GM12878 (cell line): ENCODE results near the gene INHBE. TPM values are rescaled to one million over a fixed set of nuclear protein-coding genes. Genes with fewer than 3 reads are reported as not detected.

Source experiments
- ATF3 ChIP-seq: IDR thresholded peaks from 2 replicates; pipeline ENCODE4 v1.6.1; 2011; ENCODE audit warnings: low read depth, mild to moderate bottlenecking, low read length, moderate library complexity, borderline replicate concordance; ENCODE audit errors: extremely low read depth
- BCLAF1 ChIP-seq: fragments of 450-650 bp; IDR thresholded peaks from 2 replicates; pipeline ENCODE4 v1.6.1; 2017; ENCODE audit warnings: antibody characterized with exemption, mild to moderate bottlenecking, moderate library complexity
- CREB1 ChIP-seq: IDR thresholded peaks from 2 replicates; pipeline ENCODE4 v1.6.1; 2012; ENCODE audit warnings: low read depth, mild to moderate bottlenecking, inconsistent platforms
- DPF2 ChIP-seq: fragments of 450-650 bp; IDR thresholded peaks from 2 replicates; pipeline ENCODE4 v1.6.1; 2017; ENCODE audit warnings: mild to moderate bottlenecking
- EP300 ChIP-seq, 2 experiments: fragments of 150-350 bp in 1 of 2; IDR thresholded peaks; 2 replicates each; pipeline ENCODE4 v1.6.1; 2011 to 2012; ENCODE audit warnings: low read depth in 2 of 2, low read length in 2 of 2, borderline replicate concordance in 1 of 2, improper control_type of control experiment in 1 of 2, inconsistent platforms in 1 of 2; ENCODE audit not compliant: control insufficient read depth in 1 of 2
- ETV6 ChIP-seq, 2 experiments: fragments of 450-650 bp in 1 of 2; IDR thresholded peaks in 1 of 2; conservative IDR thresholded peaks in 1 of 2; 2 replicates each; pipeline ENCODE4 v1.6.1; 2014; ENCODE audit warnings: antibody characterized with exemption in 1 of 2, borderline replicate concordance in 1 of 2, low read depth in 1 of 2, mild to moderate bottlenecking in 1 of 2, moderate library complexity in 1 of 2
- EZH2 ChIP-seq: IDR thresholded peaks from 2 replicates; pipeline ENCODE4 v1.6.1; 2012; ENCODE audit warnings: low read depth, mild to moderate bottlenecking, control low read depth, inconsistent platforms, low read length, borderline replicate concordance; ENCODE audit not compliant: control insufficient read depth
- FOS ChIP-seq: IDR thresholded peaks from 3 replicates; pipeline ENCODE4 v1.6.1; 2011; ENCODE audit warnings: borderline replicate concordance; ENCODE audit not compliant: insufficient read length; ENCODE audit errors: extremely low read depth
- FOXK2 ChIP-seq: fragments of 450-650 bp; IDR thresholded peaks from 2 replicates; pipeline ENCODE4 v1.6.1; 2017; ENCODE audit warnings: mild to moderate bottlenecking, moderate library complexity
- HDAC6 ChIP-seq: fragments of 200-600 bp; sonication (generic); IDR thresholded peaks from one replicate; pipeline ENCODE4 v1.8.0; 2017; ENCODE audit warnings: antibody characterized with exemption; ENCODE audit not compliant: unreplicated experiment
- HDGF ChIP-seq: fragments of 450-650 bp; IDR thresholded peaks from 2 replicates; pipeline ENCODE4 v1.6.1; 2016; ENCODE audit warnings: antibody characterized with exemption
- MLLT1 ChIP-seq: fragments of 450-650 bp; IDR thresholded peaks from 2 replicates; pipeline ENCODE4 v1.6.1; 2016; ENCODE audit warnings: mild to moderate bottlenecking
- NFYA ChIP-seq: IDR thresholded peaks from 2 replicates; pipeline ENCODE4 v1.6.1; 2011; ENCODE audit warnings: low read depth, mild to moderate bottlenecking, low read length, improper control_type of control experiment, borderline replicate concordance
- NR2C1 ChIP-seq: fragments of 450-650 bp; IDR thresholded peaks from 2 replicates; pipeline ENCODE4 v1.6.1; 2017; ENCODE audit warnings: antibody characterized with exemption, mild to moderate bottlenecking, moderate library complexity
- PML ChIP-seq: IDR thresholded peaks from 2 replicates; pipeline ENCODE4 v1.6.1; 2012; ENCODE audit warnings: low read length, inconsistent platforms
- RELB ChIP-seq: fragments of 450-650 bp; IDR thresholded peaks from 2 replicates; pipeline ENCODE4 v1.6.1; 2017; ENCODE audit warnings: low read depth, mild to moderate bottlenecking, moderate library complexity
- SKIL ChIP-seq: fragments of 450-650 bp; IDR thresholded peaks from 2 replicates; pipeline ENCODE4 v1.6.1; 2017; ENCODE audit warnings: mild to moderate bottlenecking, low read depth, inconsistent platforms; ENCODE audit not compliant: poor library complexity, severe bottlenecking
- ZNF207 ChIP-seq: fragments of 450-650 bp; IDR thresholded peaks from 2 replicates; pipeline ENCODE4 v1.6.1; 2014; ENCODE audit warnings: antibody characterized with exemption, mild to moderate bottlenecking, borderline replicate concordance
- ZNF384 ChIP-seq: IDR thresholded peaks from 2 replicates; pipeline ENCODE4 v1.6.1; 2012; ENCODE audit warnings: low read depth, mild to moderate bottlenecking, low read length, improper control_type of control experiment, borderline replicate concordance
- ZZZ3 ChIP-seq: IDR thresholded peaks from 2 replicates; pipeline ENCODE4 v1.6.1; 2011; ENCODE audit warnings: low read depth; ENCODE audit not compliant: control insufficient read depth, insufficient read length
- polyA plus RNA-seq, 11 experiments: library from polyadenylated mRNA; depleted of rRNA in 4 of 11; unstranded in 6 of 11; stranded (reverse) in 5 of 11; fragments of >200 nt; fragmentation: Nextera tagmentation in 4 of 11; fragmentation: Illumina TruSeq in 1 of 11; extraction: Ambion mirVana in 4 of 11; extraction: Trizol in 1 of 11; gene quantifications; 1 replicate in 1 of 11; 2 replicates in 10 of 11; pipeline versions ENCODE4 v1.2.1 to v1.2.3, GENCODE V29; 2011 to 2016; ENCODE audit warnings: inconsistent platforms in 2 of 11, missing spikeins in 2 of 11, low read depth in 1 of 11
- total RNA-seq, 4 experiments: library from RNA; depleted of rRNA in 3 of 4; stranded (reverse); fragments of >200 nt in 3 of 4; fragmentation: Illumina TruSeq in 1 of 4; extraction: Trizol in 1 of 4; gene quantifications; 2 replicates each; pipeline versions ENCODE4 v1.2.1 to v1.2.3, GENCODE V29; 2013 to 2021

INHBE gene
- total and polyA plus RNA-seq, 10 of the 15 experiments (the other 5 are each of a cell fraction or from before 2014, with no cell fraction given) = 0.09 to 2.5 (median 0.37) TPM

GRCh38 chr12:57430112-57430930 is 24.8 kb upstream of the INHBE start (continued):
- no peak for TF ChIP-seq SKIL
- TF ChIP-seq FOXK2 = no peak
- no peak for TF ChIP-seq DPF2
- TF ChIP-seq ZNF207 = no peak
- TF ChIP-seq HDAC6 = no peak
- 0 out of 2 replicates have a peak, but pooled peaks have one; percentile 25 for TF ChIP-seq RELB
- TF ChIP-seq EZH2 = no peak
- no peak for TF ChIP-seq ZNF384
- no peak for TF ChIP-seq NFYA
- no peak for TF ChIP-seq HDGF
- no peak for TF ChIP-seq PML
- no peak for TF ChIP-seq CREB1
- no peak for TF ChIP-seq ATF3
- no peak for TF ChIP-seq FOS
- TF ChIP-seq BCLAF1 = no peak
- no peak for TF ChIP-seq EP300 (IDR thresholded peaks at IDR 0.05; ENCODE audit: borderline replicate concordance in 1 of 2, control insufficient read depth in 1 of 2, low read depth in 2 of 2, low read length in 2 of 2)
- TF ChIP-seq ZZZ3 = no peak
- TF ChIP-seq ETV6 (conservative IDR thresholded peaks at IDR 0.05 in 1 of 2, IDR thresholded peaks at IDR 0.05 in 1 of 2; ENCODE audit: borderline replicate concordance in 1 of 2, low read depth in 1 of 2) = no peak
- TF ChIP-seq NR2C1 = no peak
- TF ChIP-seq MLLT1 = no peak
